GM06990 (cell line): Measurements from ENCODE around the gene CALCB.
"Not testable (repeated sequence)": the region's sequence is repeated elsewhere in the genome, so short reads cannot be mapped to it uniquely, and the experiment has no call there.

Experiments used
- DNase-seq: peaks from one replicate; pipeline ENCODE4 v3.0.0-alpha.2; 2011; ENCODE audit not compliant: insufficient read length; ENCODE audit errors: extremely low read depth
- H3K27me3 ChIP-seq: replicated peaks from 2 replicates; pipeline ENCODE4 v1.6.0; 2011; ENCODE audit warnings: low read length; ENCODE audit not compliant: control insufficient read depth, insufficient read depth
- H3K36me3 ChIP-seq: 2 replicates; pipeline ENCODE4 v1.5.1; 2011; ENCODE audit warnings: low read length; ENCODE audit not compliant: control insufficient read depth, insufficient read depth
- H3K4me3 ChIP-seq: replicated peaks from 2 replicates; pipeline ENCODE4 v1.5.1; 2011; ENCODE audit warnings: low read depth, mild to moderate bottlenecking, control low read depth, low read length
- CTCF ChIP-seq: IDR thresholded peaks from 2 replicates; pipeline ENCODE4 v1.5.1; 2011; ENCODE audit warnings: low read length, control low read depth, mild to moderate bottlenecking, inconsistent platforms; ENCODE audit not compliant: insufficient read depth, poor library complexity, severe bottlenecking

The CALCB gene

GRCh38 chr11:15053191-15053685 lies 20.2 kb upstream of the CALCB start:
- Histone ChIP-seq H3K4me3 (no peak overlapping the region), H3K27me3 (no peaks in the 10 kb centered on the region), H3K36me3 (no peaks in the 10 kb centered on the region)
- no peak for DNase-seq
- TF ChIP-seq CTCF = no peak

- TF ChIP-seq CTCF = no peak
- DNase-seq = no peak
- Histone ChIP-seq H3K36me3 (no peaks in the 10 kb centered on the region), H3K4me3 (no peak overlapping the region), H3K27me3 (no peaks in the 10 kb centered on the region)
Observed at GRCh38 chr11:15055620-15056356, 17.6 kb upstream of the CALCB start.

GRCh38 chr11:15057329-15057728 lies 16.1 kb upstream of the CALCB start:
- no peak overlapping the region for H3K4me3 ChIP-seq
- TF ChIP-seq CTCF = no peak
- DNase-seq = no peak

GRCh38 chr11:15059132-15059915 lies 14.1 kb upstream of the CALCB start:
- H3K4me3 ChIP-seq = no peak overlapping the region
- H3K27me3 ChIP-seq = no peaks in the 10 kb centered on the region
- TF ChIP-seq CTCF = no peak
- no peak for DNase-seq
- no peaks in the 10 kb centered on the region for H3K36me3 ChIP-seq

More at GRCh38 chr11:15057329-15057728, 16.1 kb upstream of the CALCB start:
- H3K27me3 ChIP-seq = no peaks in the 10 kb centered on the region
- no peaks in the 10 kb centered on the region for H3K36me3 ChIP-seq

GRCh38 chr11:15062599-15062998 lies 10.8 kb upstream of the CALCB start:
- DNase-seq = no peak
- H3K36me3 ChIP-seq = no peaks in the 10 kb centered on the region
- no peak overlapping the region for H3K4me3 ChIP-seq
- H3K27me3 ChIP-seq = no peaks in the 10 kb centered on the region
- no peak for TF ChIP-seq CTCF

GRCh38 chr11:15069751-15070150 lies 3.6 kb upstream of the CALCB start:
- not testable (repeated sequence) for DNase-seq, H3K4me3 ChIP-seq, H3K27me3 ChIP-seq, H3K36me3 ChIP-seq
